A549 (cell line): ENCODE data around the gene RAPGEF3.

Experiments
- CHD2 ChIP-seq: fragments of 150-350 bp; IDR thresholded peaks from 2 replicates; pipeline ENCODE4 v1.6.1; 2014; ENCODE audit warnings: low read length; ENCODE audit not compliant: partially characterized antibody
- CTCF ChIP-seq: fragments of >200 bp; sonication (Bioruptor Twin); formaldehyde crosslinking; IDR thresholded peaks from 3 replicates; pipeline ENCODE4 v1.5.1; 2016
- EP300 ChIP-seq, 2 experiments: fragments of >200 bp; sonication (Bioruptor Twin); formaldehyde crosslinking; IDR thresholded peaks; 2 replicates in 1 of 2; 3 replicates in 1 of 2; pipeline ENCODE4 v1.6.1; 2016 to 2017
- GATA3 ChIP-seq: IDR thresholded peaks from 2 replicates; pipeline ENCODE4 v1.6.1; 2012; ENCODE audit warnings: borderline replicate concordance
- MAX ChIP-seq: IDR thresholded peaks from 2 replicates; pipeline ENCODE4 v1.6.1; 2012
- MAZ ChIP-seq: fragments of 150-350 bp; IDR thresholded peaks from 2 replicates; pipeline ENCODE4 v1.6.1; 2014; ENCODE audit warnings: antibody characterized with exemption, low read depth, low read length, borderline replicate concordance
- MYC ChIP-seq: IDR thresholded peaks from 2 replicates; pipeline ENCODE4 v1.6.1; 2012; ENCODE audit warnings: mild to moderate bottlenecking, inconsistent platforms, low read length, improper control_type of control experiment, borderline replicate concordance
- POLR2A ChIP-seq: IDR thresholded peaks from 2 replicates; pipeline ENCODE4 v1.6.1; 2012; ENCODE audit warnings: mild to moderate bottlenecking, low read length
- REST ChIP-seq: fragments of 200-600 bp; sonication (generic); IDR thresholded peaks from 2 replicates; pipeline ENCODE4 v1.6.1; 2016; ENCODE audit warnings: antibody characterized with exemption, mild to moderate bottlenecking, moderate library complexity
- SREBF2 ChIP-seq: fragments of 450-650 bp; IDR thresholded peaks from 2 replicates; pipeline ENCODE4 v1.6.1; 2014; ENCODE audit warnings: mild to moderate bottlenecking, moderate library complexity

- TF ChIP-seq CTCF (no peak), SREBF2 (no peak), MAX (no peak), MAZ (no peak), GATA3 (no peak), EP300 (IDR thresholded peaks at IDR 0.05) (no peak), MYC (no peak), REST (no peak), POLR2A (no peak), CHD2 (no peak)
These were observed 21.3 kb upstream of the RAPGEF3 start for GRCh38 chr12:47779943-47780504.
